Measurements from ENCODE around the gene PPP6R1. TPM values are rescaled to one million over a fixed set of nuclear protein-coding genes. Genes with fewer than 3 reads are reported as not detected.

The PPP6R1 gene
- total RNA-seq, 1 donor from 2014 or later: 30.4 TPM

- Histone ChIP-seq H3K27ac (no peak overlapping the region), H3K4me3 (no peak overlapping the region), H3K36me3 (peaks cover 0 to 6% of the 10 kb centered on the region in 2 donors), H3K9me3 (no peaks in the 10 kb centered on the region), H3K4me1 (peaks cover 73% of the 10 kb centered on the region), H3K27me3 (no peaks in the 10 kb centered on the region)
- no peak for DNase-seq (ENCODE audit: extremely low spot score in 2 of 2)
- no peak for TF ChIP-seq POLR2AphosphoS5 (IDR thresholded peaks at IDR 0.05; ENCODE audit: insufficient read depth in 1 of 2, low read depth in 1 of 2)
- no peak for TF ChIP-seq POLR2A (IDR thresholded peaks at IDR 0.05)
- no peak for TF ChIP-seq CTCF (IDR thresholded peaks at IDR 0.05)
- intact Hi-C loops (cut with DNase I): no loop called here
Observed at GRCh38 chr19:55251341-55252081, 7.3 kb downstream of the PPP6R1 start.

GRCh38 chr19:55250262-55251036, 8.4 kb downstream of the PPP6R1 start:
- no peak overlapping the region for H3K4me3 ChIP-seq
- TF ChIP-seq POLR2AphosphoS5 (IDR thresholded peaks at IDR 0.05; ENCODE audit: insufficient read depth in 1 of 2, low read depth in 1 of 2) (no peak), POLR2A (IDR thresholded peaks at IDR 0.05) (no peak), CTCF (IDR thresholded peaks at IDR 0.05) (no peak)
- no peaks in the 10 kb centered on the region for H3K9me3 ChIP-seq
- DNase-seq (ENCODE audit: extremely low spot score in 2 of 2): no peak
- no peak overlapping the region for H3K27ac ChIP-seq
- intact Hi-C loops (cut with DNase I): no loop called here
- H3K36me3 ChIP-seq: peaks cover 0 to 16% of the 10 kb centered on the region in 2 donors
- H3K4me1 ChIP-seq: peaks cover 62% of the 10 kb centered on the region
- no peaks in the 10 kb centered on the region for H3K27me3 ChIP-seq

- H3K27me3 ChIP-seq: no peaks in the 10 kb centered on the region
- peaks cover 56% of the 10 kb centered on the region for H3K4me1 ChIP-seq
- H3K9me3 ChIP-seq: no peaks in the 10 kb centered on the region
- DNase-seq (ENCODE audit: extremely low spot score in 2 of 2): no peak
- TF ChIP-seq POLR2AphosphoS5 (IDR thresholded peaks at IDR 0.05; ENCODE audit: insufficient read depth in 1 of 2, low read depth in 1 of 2): no peak
- intact Hi-C loops (cut with DNase I): no loop called here
- no peak overlapping the region for H3K27ac ChIP-seq
- H3K4me3 ChIP-seq: no peak overlapping the region
- peaks cover 0 to 22% of the 10 kb centered on the region in 2 donors for H3K36me3 ChIP-seq
Observed at GRCh38 chr19:55249841-55250240, 9.0 kb downstream of the PPP6R1 start.

- no peaks in the 10 kb centered on the region for H3K9me3 ChIP-seq
- peaks cover 45% of the 10 kb centered on the region for H3K4me1 ChIP-seq
- no peak overlapping the region for H3K4me3 ChIP-seq
- intact Hi-C loops (cut with DNase I): no loop called here
- no peak for DNase-seq (ENCODE audit: extremely low spot score in 2 of 2)
- no peak overlapping the region for H3K27ac ChIP-seq
- H3K36me3 ChIP-seq: peaks cover 0 to 31% of the 10 kb centered on the region in 2 donors
- H3K27me3 ChIP-seq: no peaks in the 10 kb centered on the region
- TF ChIP-seq CTCF (IDR thresholded peaks at IDR 0.05) (no peak), POLR2AphosphoS5 (IDR thresholded peaks at IDR 0.05; ENCODE audit: insufficient read depth in 1 of 2, low read depth in 1 of 2) (no peak), POLR2A (IDR thresholded peaks at IDR 0.05) (no peak)
Observed at GRCh38 chr19:55248704-55249103, 10.1 kb downstream of the PPP6R1 start.

- Histone ChIP-seq H3K36me3 (peaks cover 0 to 35% of the 10 kb centered on the region in 2 donors), H3K9me3 (no peaks in the 10 kb centered on the region), H3K4me3 (no peak overlapping the region), H3K27ac (no peak overlapping the region), H3K4me1 (peaks cover 40% of the 10 kb centered on the region), H3K27me3 (no peaks in the 10 kb centered on the region)
- TF ChIP-seq CTCF (IDR thresholded peaks at IDR 0.05): no peak
- TF ChIP-seq POLR2AphosphoS5 (IDR thresholded peaks at IDR 0.05; ENCODE audit: insufficient read depth in 1 of 2, low read depth in 1 of 2): no peak
- no peak for TF ChIP-seq POLR2A (IDR thresholded peaks at IDR 0.05)
- intact Hi-C loops (cut with DNase I): no loop called here
- no peak for DNase-seq (ENCODE audit: extremely low spot score in 2 of 2)
Observed at GRCh38 chr19:55248166-55248675, 10.6 kb downstream of the PPP6R1 start.

Measured in vagina (tissue), 2 donors.